SU-DHL-6 (cell line): ENCODE data around the gene AKR1C3.

ENCODE experiments used
- EZH2phosphoT487 ChIP-seq: fragments of 200-600 bp; sonication (generic), shearing (Covaris generic); conservative IDR thresholded peaks from 2 replicates; pipeline ENCODE4 v1.6.1; 2018; ENCODE audit warnings: mild to moderate bottlenecking, antibody characterized with exemption, low read length, moderate library complexity, mixed read lengths
- TF ChIP-seq, protein P1 (sequence below): fragments of 200-600 bp; sonication (generic); IDR thresholded peaks from one replicate; pipeline ENCODE4 v1.5.1; 2017; ENCODE audit warnings: antibody characterized with exemption, mild to moderate bottlenecking, low read length, moderate library complexity; ENCODE audit not compliant: insufficient read depth, poor library complexity, severe bottlenecking

DNA sequence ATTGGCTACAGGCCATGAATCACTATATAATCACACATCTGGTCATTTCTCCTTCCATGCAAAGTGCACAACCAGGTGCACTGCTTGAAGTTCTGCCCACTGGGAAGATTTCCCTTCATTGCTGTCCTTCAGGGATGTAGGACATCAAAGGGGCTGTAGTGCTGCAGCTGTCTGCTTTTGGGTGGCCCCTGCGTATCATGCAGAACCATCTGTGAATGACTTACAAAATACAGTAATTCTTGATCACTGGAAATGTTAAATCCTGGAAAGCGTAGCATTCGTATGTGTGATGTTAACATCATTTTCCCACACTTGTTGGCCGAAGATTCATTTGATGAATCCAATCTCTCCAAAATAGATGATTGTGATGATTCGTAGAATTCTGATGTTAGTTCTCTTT, 22.4 kb downstream of the AKR1C3 start:
- TF ChIP-seq, protein P1, sequence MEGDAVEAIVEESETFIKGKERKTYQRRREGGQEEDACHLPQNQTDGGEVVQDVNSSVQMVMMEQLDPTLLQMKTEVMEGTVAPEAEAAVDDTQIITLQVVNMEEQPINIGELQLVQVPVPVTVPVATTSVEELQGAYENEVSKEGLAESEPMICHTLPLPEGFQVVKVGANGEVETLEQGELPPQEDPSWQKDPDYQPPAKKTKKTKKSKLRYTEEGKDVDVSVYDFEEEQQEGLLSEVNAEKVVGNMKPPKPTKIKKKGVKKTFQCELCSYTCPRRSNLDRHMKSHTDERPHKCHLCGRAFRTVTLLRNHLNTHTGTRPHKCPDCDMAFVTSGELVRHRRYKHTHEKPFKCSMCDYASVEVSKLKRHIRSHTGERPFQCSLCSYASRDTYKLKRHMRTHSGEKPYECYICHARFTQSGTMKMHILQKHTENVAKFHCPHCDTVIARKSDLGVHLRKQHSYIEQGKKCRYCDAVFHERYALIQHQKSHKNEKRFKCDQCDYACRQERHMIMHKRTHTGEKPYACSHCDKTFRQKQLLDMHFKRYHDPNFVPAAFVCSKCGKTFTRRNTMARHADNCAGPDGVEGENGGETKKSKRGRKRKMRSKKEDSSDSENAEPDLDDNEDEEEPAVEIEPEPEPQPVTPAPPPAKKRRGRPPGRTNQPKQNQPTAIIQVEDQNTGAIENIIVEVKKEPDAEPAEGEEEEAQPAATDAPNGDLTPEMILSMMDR: no peak
- no peak for TF ChIP-seq EZH2phosphoT487
